Lung (tissue), 12 donors: ENCODE results near the gene FBN2. TPM values are rescaled to one million over a fixed set of nuclear protein-coding genes. Genes with fewer than 3 reads are reported as not detected.

Experiments used
- ATAC-seq: fragments of 200-7000 bp; cut with Tn5 transposase; one replicate; pipeline ENCODE4 v1.9.1; 2020; ENCODE audit warnings: moderate number of reproducible peaks; ENCODE audit not compliant: insufficient read depth, low FRiP score
- DNase-seq, 3 donors: peaks; one replicate each; pipeline ENCODE4 v3.0.0-alpha.2; 2013 to 2017
- H3K27ac ChIP-seq, 2 donors: one replicate each; pipeline ENCODE4 v1.5.1; 2013; ENCODE audit warnings: mild to moderate bottlenecking in 2 of 2, moderate library complexity in 2 of 2, control low read depth in 1 of 2, inconsistent platforms in 1 of 2, low read depth in 1 of 2, low read length in 1 of 2
- H3K27me3 ChIP-seq, 3 donors: one replicate each; pipeline ENCODE4 v1.5.1; 2013; ENCODE audit warnings: low read length in 2 of 3; ENCODE audit not compliant: control insufficient read depth in 3 of 3, insufficient read depth in 3 of 3
- H3K36me3 ChIP-seq, 4 donors: one replicate each; pipeline ENCODE4 v1.5.1; 2013; ENCODE audit warnings: low read length in 4 of 4, mild to moderate bottlenecking in 1 of 4, moderate library complexity in 1 of 4; ENCODE audit not compliant: control insufficient read depth in 4 of 4, insufficient read depth in 4 of 4
- H3K4me1 ChIP-seq, 5 donors: one replicate each; pipeline ENCODE4 v1.5.1; 2013; ENCODE audit warnings: low read length in 5 of 5, mild to moderate bottlenecking in 2 of 5, moderate library complexity in 1 of 5; ENCODE audit not compliant: control insufficient read depth in 5 of 5, insufficient read depth in 5 of 5
- H3K4me3 ChIP-seq: one replicate; pipeline ENCODE4 v1.5.1; 2013; ENCODE audit warnings: mild to moderate bottlenecking, control low read depth, moderate library complexity
- H3K9ac ChIP-seq, 2 donors: one replicate each; pipeline ENCODE4 v1.5.1; 2013; ENCODE audit warnings: low read length in 2 of 2, control low read depth in 1 of 2; ENCODE audit not compliant: insufficient read depth in 1 of 2
- H3K9me3 ChIP-seq, 4 donors: one replicate each; pipeline ENCODE4 v1.5.1; 2013; ENCODE audit warnings: low read length in 3 of 4, mild to moderate bottlenecking in 1 of 4, moderate library complexity in 1 of 4; ENCODE audit not compliant: control insufficient read depth in 4 of 4, insufficient read depth in 3 of 4
- WGBS, 2 donors: extraction: QIAGEN DNeasy Blood & Tissue Kit; methylation state at CpG; one replicate each; pipeline ENCODE4 v1.1.7; 2013; 5-methylcytosine and 5-hydroxymethylcytosine counted together
- polyA plus RNA-seq, 2 donors: library from polyadenylated mRNA; stranded (reverse); fragments of 200-250 nt; gene quantifications; one replicate each; pipeline ENCODE4 v1.2.1, GENCODE V29; 2013
- total RNA-seq, 2 donors: library from RNA; depleted of rRNA in 1 of 2; stranded (reverse); fragments of >200 nt in 1 of 2; gene quantifications; one replicate each; pipeline ENCODE4 v1.2.1, GENCODE V29; 2014 to 2021
- TF ChIP-seq, protein P1 (sequence below): IDR thresholded peaks from 2 replicates; pipeline ENCODE4 v1.5.1; 2012; ENCODE audit warnings: mild to moderate bottlenecking; ENCODE audit errors: control extremely low read depth, extremely low read depth
- donor health status: control.
- donor health status: control.
- donor health status: Bipolar disorder and iron deficiency.
- donor health status: healthy.
- donor health status: DM: yes; HTN: yes; CAD: no.

Gene FBN2
- total and polyA plus RNA-seq, 4 donors, result 0.06 to 13.1 (median 1.1) TPM

DNA sequence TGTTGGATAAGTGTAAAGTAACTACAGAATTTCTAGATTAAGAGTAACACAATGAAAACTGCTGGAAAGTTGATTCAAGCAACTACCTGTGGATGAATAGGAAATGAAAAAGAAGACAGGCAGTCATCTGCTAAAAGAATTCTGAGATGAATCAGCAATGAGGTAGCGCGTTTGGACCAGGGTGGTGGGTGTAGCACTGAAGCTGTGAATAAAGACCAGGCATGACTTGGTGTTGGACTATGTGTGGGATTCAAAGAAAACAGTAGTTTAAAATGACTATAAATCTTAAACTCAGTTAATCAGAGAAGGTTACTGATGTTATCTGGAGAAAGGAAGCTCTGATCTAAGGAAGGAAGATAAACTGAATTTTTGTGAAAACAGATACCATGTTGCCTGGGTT lies 159.8 kb downstream of the FBN2 start:
- WGBS, 2 donors, result 91 to 92% methylated on average over 2 of the region's 2 CpGs
- no peak overlapping the region for H3K27ac ChIP-seq
- H3K27me3 ChIP-seq, result no peaks in the 10 kb centered on the region
- no peak overlapping the region for H3K9ac ChIP-seq
- H3K4me1 ChIP-seq, result no peaks in the 10 kb centered on the region
- H3K4me3 ChIP-seq, result no peak overlapping the region
- DNase-seq, result no peak
- no peaks in the 10 kb centered on the region for H3K9me3 ChIP-seq
- H3K36me3 ChIP-seq, result peaks cover 0 to 4% (median 2%) of the 10 kb centered on the region in 4 donors
- TF ChIP-seq, protein P1, sequence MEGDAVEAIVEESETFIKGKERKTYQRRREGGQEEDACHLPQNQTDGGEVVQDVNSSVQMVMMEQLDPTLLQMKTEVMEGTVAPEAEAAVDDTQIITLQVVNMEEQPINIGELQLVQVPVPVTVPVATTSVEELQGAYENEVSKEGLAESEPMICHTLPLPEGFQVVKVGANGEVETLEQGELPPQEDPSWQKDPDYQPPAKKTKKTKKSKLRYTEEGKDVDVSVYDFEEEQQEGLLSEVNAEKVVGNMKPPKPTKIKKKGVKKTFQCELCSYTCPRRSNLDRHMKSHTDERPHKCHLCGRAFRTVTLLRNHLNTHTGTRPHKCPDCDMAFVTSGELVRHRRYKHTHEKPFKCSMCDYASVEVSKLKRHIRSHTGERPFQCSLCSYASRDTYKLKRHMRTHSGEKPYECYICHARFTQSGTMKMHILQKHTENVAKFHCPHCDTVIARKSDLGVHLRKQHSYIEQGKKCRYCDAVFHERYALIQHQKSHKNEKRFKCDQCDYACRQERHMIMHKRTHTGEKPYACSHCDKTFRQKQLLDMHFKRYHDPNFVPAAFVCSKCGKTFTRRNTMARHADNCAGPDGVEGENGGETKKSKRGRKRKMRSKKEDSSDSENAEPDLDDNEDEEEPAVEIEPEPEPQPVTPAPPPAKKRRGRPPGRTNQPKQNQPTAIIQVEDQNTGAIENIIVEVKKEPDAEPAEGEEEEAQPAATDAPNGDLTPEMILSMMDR, result no peak
- no peak for ATAC-seq

DNA sequence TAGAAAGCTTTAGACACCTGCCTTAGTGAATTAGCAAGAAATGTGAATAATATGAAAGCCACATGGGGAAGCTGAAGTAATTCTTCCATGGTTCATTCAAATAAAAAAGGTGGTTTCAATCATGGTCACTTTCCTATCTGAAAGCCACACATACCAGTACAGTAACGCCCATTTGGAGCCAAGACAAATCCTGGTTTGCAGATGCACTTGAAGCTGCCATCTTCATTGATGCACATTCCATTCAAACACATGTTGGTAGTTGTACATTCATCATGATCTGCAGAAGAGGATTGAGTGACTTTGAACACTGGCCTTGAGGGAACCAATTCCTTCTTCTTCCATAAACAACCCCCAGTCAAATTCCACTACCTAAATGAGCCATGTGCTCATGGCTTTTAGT lies 161.5 kb downstream of the FBN2 start:
- Histone ChIP-seq H3K9me3 (no peaks in the 10 kb centered on the region), H3K4me3 (no peak overlapping the region), H3K9ac (no peak overlapping the region), H3K36me3 (peaks cover 0 to 6% (median 3%) of the 10 kb centered on the region in 4 donors), H3K27me3 (no peaks in the 10 kb centered on the region), H3K4me1 (no peaks in the 10 kb centered on the region), H3K27ac (no peak overlapping the region)
- TF ChIP-seq, protein P1, result no peak
- DNase-seq (no peak), ATAC-seq (no peak)
- 67 to 86% methylated on average over 1 of the region's 1 CpG for WGBS, 2 donors

DNA sequence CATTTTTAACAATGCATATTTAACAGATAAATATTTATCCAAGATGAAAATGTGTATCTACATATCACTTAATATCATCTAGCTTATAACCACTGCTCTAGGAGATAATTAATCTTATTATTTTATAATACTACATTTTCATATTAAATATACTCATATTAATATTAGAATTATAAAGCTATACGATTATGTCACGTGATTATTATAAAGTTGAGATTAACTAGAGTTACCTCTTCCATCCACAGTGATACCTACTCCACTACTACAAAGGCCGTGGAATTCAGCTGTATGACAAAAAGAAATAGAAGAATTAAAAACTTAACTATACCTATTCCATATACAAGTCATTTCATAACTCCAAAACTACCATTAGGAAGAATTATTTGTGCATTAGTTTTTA lies 171.9 kb downstream of the FBN2 start:
- Histone ChIP-seq H3K36me3 (peaks cover 0 to 9% (median 1%) of the 10 kb centered on the region in 4 donors), H3K4me1 (peaks cover 0 to under 1% (median 0%) of the 10 kb centered on the region in 5 donors), H3K9me3 (no peaks in the 10 kb centered on the region), H3K9ac (no peak overlapping the region), H3K4me3 (no peak overlapping the region), H3K27ac (no peak overlapping the region), H3K27me3 (no peaks in the 10 kb centered on the region)
- TF ChIP-seq, protein P1, result no peak
- WGBS, 2 donors, result 91 to 97% methylated on average over 3 of the region's 3 CpGs
- DNase-seq (no peak), ATAC-seq (no peak)

DNA sequence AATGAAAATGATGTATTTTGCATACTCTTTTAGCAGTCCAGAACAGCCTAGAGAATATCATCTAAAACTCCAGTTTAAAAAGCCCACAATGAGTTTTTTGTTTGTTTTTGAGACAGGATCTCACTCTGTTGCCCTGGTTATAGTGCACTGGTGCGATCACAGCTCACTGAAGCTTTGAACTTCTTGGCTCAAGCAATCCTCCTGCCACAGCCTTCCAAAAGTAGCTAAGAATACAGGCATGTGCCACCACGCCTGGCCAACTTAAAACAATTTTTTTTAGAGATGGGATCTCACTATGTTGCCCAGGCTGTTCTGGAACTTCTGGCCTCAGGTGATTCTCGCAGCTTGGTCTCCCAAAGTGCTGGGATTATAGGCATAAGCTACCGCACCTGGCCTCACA lies 175.7 kb downstream of the FBN2 start:
- 72 to 74% methylated on average over 4 of the region's 4 CpGs for WGBS, 2 donors
- H3K36me3 ChIP-seq, result peaks cover 0 to 6% (median 0%) of the 10 kb centered on the region in 4 donors

More for the DNA sequence above, 175.7 kb downstream of the FBN2 start:
- Histone ChIP-seq H3K4me1 (peaks cover 0 to 22% (median 0%) of the 10 kb centered on the region in 5 donors), H3K4me3 (no peak overlapping the region), H3K27ac (no peak overlapping the region), H3K27me3 (no peaks in the 10 kb centered on the region), H3K9ac (no peak overlapping the region), H3K9me3 (no peaks in the 10 kb centered on the region)
- no peak for ATAC-seq
- TF ChIP-seq, protein P1, result no peak
- no peak for DNase-seq
